Liver (tissue), 3 donors: ENCODE measurements around the gene ATP11A.

Source experiments
- CTCF ChIP-seq: fragments of 150-350 bp; IDR thresholded peaks from 2 replicates; pipeline ENCODE4 v1.5.1; 2017; ENCODE audit warnings: improper control_type of control experiment, low read depth, low read length; ENCODE audit not compliant: missing input control
- GABPA ChIP-seq, 2 donors: IDR thresholded peaks in 1 of 2; conservative IDR thresholded peaks in 1 of 2; 2 replicates each; pipeline ENCODE4 v1.6.1; 2016; ENCODE audit warnings: antibody characterized with exemption in 2 of 2, mild to moderate bottlenecking in 1 of 2, moderate library complexity in 1 of 2
- TAF1 ChIP-seq: conservative IDR thresholded peaks from 2 replicates; pipeline ENCODE4 v1.6.1; 2016; ENCODE audit warnings: antibody characterized with exemption, mild to moderate bottlenecking
- donor health status: healthy.
- donor health status: healthy.

GRCh38 chr13:112899281-112900225, 209.7 kb downstream of the ATP11A start:
- TF ChIP-seq GABPA (IDR thresholded peaks at IDR 0.05 in 1 of 2, conservative IDR thresholded peaks at IDR 0.05 in 1 of 2) (no peak), TAF1 (no peak), CTCF (no peak)
